Panc1 (cell line): Measurements from ENCODE around the gene AGGF1. TPM values are rescaled to one million over a fixed set of nuclear protein-coding genes. Genes with fewer than 3 reads are reported as not detected.

Experiments
- total RNA-seq: library from RNA; stranded (reverse); gene quantifications from one replicate; pipeline ENCODE4 v1.2.1, GENCODE V29; 2021; ENCODE audit not compliant: unreplicated experiment

AGGF1 gene
- total RNA-seq, 1 experiment from 2014 or later, result 23.1 TPM

Other genes with a start within 250 kb of the AGGF1 start
- gene F2RL1, start 211.4 kb upstream of the AGGF1 start, total RNA-seq, result 65.9 TPM
- not detected for gene S100Z, start 180.4 kb upstream of the AGGF1 start, total RNA-seq
- gene CRHBP, start 77.4 kb upstream of the AGGF1 start, total RNA-seq, result 0.10 TPM
- gene ZBED3, start 56.9 kb downstream of the AGGF1 start, total RNA-seq, result 6.8 TPM
- gene PDE8B, start 180.3 kb downstream of the AGGF1 start, total RNA-seq, result 0.62 TPM